ENCODE measurements around the gene KASH5.
A peak's percentile ranks its signal among the peaks of the same experiment; 100 is the strongest.

KASH5 gene

DNA sequence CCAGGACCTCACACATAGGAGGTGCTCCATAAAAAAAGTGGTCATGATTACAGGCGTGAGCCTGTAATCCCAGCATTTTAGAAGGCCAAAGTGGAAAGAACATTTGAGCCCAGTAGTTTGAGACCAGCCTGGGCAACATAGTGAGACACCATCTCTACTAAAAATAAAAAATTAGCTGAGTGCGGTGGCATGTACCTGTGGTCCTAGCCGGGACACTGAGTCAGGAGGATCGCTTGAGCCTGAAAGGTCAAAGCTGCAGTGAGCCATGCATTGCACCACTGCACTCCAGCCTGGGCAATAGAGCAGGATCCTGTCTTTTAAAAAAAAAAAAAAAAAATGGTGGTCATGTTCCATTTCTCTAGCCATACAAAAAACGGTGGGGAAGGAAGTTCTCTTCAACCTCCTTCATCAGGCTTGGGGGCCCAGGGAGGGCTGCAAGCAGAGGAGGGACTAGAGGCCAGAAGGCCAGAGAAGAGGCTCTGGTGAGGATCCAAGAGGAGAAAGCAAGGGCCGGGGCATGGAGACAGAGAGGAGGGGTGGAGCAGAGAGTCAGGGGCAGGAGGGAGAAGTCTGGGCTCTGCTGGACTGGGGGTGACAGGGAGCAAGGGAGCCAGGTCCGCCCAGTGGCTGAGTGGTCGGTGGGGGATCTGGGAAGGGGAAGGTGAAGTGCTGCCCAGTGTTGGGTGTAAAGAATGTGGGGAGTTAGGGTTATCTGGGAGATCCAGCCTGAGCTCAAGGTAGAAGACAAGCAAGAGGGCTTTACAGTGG lies 8.9 kb downstream of the KASH5 start:
- DNase-seq = no peak

DNA sequence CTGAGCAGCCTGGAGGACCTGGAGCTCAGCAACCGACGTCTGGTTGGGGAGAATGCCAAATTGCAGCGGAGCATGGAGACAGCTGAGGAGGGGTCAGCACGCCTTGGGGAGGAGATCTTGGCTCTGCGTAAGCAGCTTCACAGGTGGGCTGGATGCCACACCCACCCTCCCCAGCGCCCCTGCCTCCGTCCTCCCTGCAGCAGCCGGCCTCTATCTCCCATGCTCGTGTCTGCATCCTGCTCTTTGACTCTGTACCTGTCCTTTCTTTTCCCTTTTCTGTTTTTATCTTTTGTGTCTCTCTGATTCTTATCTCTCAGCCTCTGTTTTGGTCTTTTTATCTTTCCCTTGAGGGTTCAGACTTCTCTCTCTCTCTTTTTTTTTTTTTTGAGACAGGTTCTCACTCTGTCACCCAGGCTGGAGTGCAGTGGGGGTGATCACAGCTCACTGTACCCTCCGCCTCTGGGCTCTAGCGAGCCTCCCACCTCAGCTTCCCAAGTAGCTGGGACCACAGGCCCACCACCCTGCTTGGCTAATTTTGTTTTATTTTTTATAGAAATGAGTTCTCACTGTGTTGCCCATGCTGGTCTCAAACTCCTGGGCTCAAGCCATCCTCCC lies 10.1 kb downstream of the KASH5 start:
- no peak for DNase-seq

- no peak for DNase-seq
Observed at GRCh38 chr19:49398931-49399330, 10.9 kb downstream of the KASH5 start.

DNA sequence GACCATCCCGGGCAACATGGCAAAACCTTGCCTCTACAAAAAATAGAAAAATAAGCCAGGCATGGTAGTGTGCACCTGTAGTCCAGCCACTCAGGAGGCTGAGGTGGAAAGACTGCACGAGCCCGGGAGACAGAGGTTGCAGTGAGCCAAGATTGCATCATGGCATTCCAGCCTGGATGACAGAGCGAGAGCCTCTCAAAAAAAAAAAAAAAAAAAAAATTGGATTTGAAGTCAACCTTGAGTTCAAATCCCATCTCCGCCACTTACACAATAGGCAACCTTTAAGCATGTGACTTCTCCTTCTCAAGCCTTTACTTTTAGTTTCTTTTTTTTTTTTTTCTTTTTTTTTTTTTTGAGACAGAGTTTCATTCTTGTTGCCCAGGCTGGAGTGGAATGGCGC lies 12.0 kb downstream of the KASH5 start:
- no peak for DNase-seq

DNA sequence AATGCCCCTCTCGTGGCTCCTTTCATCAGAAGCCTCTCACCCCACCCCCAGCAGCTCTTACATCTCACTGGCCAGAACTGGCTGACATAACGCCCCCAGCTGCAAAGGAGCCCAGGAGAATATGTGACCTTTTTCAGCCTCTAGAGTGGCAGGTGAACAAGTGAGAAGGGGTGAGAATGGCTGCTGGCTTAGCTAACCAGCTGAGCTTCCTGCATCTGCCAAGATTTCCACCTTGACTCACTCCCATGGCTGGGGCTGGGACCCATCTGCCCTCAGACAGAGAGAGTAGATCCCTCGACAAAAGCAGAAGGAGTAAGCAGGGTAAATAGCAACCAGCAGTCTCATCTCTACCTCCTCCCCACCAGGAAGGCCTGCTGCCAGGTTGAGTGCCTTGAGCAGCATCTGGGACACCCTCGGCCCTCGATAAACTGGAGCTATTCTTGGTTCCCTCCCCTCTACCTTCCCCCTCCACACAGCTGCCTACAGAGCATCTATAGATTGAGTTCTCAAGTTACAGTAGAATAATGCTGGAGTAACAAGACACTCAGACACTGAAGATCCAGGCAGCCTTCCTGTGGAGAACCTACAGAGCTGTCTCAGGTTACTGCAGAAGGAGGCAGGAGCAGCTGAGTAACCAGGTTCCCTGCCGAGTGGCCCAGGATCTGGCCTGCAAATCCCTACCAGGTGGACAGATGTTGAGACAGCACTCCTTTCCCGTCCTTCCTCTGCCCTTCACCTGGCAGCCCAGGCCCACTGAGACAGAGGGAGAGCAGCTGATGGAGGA lies 15.5 kb downstream of the KASH5 start:
- DNase-seq = peak; percentile 85

DNA sequence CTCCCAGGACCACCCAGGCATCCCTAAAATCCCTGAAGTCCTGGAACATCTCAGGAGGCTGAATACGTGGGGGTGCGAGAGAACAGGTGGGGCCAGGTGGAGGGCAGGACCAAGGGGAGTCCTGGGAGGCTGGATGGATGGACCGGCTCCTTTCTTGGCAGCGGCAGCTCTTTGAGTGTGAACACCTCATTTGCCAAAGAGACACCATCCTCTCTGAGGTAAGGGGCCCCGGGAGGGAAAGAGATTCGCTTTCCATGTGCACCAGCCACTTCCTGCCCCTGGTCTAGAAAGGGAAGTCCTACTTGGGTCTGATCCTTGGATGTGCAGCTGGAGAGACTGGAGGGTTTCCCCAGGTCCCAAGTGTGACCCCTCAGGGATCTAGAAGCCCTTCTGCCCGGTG lies 19.0 kb downstream of the KASH5 start:
- no peak for DNase-seq

- no peak for DNase-seq
Observed at GRCh38 chr19:49407482-49408015, 19.5 kb downstream of the KASH5 start.

DNA sequence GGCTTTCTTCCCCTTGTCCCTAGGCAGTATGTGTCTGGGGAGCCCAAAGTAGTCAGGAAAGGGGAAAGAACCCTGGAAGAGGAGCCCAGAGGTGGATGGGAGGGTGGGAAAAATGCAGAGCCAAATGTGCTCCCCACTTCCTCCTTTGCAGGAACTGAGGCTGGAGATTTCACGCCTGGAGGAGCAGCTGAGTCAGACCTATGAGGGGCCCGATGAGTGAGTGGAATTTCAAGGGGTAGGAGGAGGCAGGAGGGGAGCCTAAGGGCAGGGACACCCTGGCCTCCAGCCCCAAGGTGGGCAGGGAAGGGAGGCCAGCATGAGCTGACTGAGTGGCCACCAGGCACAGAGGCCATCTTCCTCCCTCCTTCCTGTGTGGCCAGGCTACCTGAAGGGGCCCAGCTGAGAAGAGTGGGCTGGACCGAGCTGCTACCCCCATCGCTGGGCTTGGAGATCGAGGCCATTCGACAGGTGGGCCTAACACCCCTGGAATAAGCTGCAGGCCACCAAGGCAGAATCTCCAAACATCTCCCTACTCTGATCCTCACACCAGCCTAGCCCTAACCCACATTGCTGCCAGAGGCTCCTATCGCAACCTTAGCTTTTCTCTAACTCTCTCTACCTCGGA lies 20.9 kb downstream of the KASH5 start:
- no peak for DNase-seq

DNA sequence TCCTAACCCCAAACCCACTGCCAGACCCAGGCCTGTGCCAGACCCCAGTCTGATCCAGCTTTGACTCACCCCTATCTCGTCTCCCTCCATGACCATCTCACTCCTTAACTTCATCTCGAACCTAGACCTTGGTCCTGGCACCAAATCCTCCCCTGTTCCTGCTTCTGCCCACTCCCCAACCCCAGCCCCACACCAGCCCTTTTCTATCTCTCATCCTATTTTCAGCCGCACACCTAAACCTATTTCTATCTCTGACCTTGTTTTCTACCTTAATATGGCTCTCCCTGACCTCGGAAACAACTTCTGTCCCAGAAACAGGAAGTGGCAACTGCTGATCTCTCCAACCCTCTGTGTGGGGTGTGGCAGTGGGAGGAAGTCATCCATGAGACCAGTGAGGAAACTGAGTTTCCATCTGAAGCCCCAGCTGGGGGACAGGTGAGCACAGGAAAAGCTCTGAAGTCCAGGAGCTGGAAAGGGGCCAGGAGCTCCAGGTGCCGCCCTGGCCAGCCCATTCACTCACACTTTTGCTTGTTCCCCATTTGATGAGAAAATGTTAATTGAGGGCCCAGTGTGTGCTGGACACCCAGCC lies 21.5 kb downstream of the KASH5 start:
- no peak for DNase-seq

GRCh38 chr19:49411681-49412326 lies 23.8 kb downstream of the KASH5 start:
- no peak for DNase-seq

- DNase-seq = no peak
Observed at GRCh38 chr19:49413348-49413747, 25.3 kb downstream of the KASH5 start.

DNA sequence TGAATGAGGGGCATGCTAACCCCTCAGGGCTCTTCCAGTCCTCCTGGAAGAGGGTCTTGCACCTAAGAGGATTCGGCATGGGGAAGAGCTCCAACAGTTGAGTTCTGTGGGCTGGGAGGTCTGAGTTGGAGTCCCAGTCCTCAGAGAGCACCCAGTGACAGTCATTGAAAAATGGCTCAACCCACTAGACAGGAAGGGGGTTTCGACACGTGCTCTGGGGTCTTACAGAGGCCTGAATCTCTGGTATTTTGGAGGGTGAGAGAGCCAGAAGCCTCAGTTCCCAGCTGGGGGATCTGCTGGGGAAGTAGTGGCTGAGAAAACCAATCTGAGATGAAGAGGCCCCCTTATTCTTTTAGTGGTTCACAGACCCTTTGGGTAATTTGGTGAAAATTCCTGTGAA lies 26.2 kb downstream of the KASH5 start:
- no peak for DNase-seq

DNA sequence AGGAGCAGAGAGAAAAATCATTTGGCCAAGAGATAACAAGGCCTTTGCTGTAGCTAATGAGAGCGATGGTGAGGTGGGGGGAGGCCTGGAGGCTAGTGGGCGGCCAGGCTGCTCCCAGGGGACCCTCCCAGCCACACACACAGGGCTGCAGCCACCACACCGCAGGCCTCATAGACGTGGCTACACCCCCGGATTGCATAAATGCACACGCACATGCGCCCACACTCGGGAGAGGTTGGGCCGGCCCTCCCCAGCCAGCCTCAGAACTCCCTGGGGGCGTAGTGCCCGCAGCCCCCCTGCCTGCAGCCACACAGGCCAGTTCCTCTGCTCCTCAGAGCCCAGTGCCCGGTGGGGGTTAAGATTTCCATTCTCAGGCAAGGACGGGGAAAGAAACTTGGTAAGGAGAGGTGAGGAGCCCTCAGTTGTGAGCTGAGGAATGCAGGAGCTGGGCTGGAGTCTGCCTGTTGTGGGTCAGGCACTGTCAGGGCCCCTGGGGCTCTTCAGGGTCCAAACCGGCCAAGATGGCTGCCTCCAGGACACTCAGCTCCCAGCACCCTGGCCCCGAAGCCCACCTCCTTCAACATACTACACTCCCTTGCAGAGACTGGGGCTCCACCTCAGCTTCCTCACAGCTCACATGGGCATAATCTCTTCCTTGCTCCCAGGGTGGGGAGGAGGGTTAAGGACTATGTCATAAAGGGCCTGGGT lies 27.2 kb downstream of the KASH5 start:
- DNase-seq = no peak

DNA sequence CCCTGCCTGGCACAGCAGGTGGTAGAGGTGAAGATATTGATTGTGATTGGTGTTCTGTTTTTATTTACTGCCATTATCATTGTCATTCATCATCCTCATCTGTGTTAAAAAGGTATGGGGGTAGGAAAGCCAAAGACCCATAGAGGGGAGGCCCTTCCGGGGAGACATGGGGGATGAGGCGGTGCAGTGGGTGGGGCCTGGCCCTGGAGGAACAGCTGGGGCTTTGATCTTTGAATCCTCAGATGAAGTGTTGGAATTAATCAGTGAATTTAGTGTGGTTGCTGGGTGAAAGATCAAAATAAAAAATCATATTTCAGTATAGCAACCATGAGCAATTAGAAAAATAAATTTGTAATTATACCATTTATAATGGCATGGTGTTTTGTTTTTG lies 27.8 kb downstream of the KASH5 start:
- no peak for DNase-seq

DNA sequence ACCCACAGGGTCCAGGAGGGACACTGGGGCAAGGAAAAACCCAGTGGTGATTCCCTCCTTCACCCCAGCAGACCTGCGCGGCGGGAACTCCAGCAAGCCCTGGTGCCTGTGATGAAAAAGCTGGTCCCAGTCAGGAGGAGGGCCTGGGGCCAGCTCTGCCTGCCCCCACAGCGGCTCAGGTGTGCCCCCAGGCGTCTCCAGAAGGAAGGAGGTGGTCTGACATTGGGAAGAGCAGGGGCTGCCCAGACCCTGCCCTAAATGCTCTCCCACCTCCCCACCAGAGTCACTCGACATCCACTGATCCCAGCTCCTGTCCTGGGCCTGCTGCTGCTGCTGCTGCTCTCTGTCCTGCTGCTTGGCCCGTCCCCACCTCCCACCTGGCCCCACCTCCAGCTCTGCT lies 29.0 kb downstream of the KASH5 start:
- no peak for DNase-seq

DNA sequence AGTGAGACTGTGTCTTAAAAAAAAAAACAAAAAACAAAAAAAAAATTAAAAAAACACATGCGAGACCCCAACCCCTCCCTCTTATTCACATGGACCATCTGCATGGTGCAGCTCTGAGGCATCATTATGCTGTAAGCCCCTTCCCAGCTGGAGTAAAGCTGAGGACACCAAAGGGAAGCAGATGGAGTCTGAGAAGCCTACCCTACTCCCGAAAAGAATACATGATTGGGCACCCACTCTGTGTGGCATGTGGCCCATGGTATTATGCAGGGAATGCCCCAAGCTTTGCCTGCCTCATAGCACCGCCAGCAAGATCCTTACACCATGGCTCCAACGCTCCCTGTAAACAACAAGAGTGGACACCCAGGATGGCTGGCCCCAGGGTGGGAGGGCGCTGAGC lies 30.5 kb downstream of the KASH5 start:
- no peak for DNase-seq

DNA sequence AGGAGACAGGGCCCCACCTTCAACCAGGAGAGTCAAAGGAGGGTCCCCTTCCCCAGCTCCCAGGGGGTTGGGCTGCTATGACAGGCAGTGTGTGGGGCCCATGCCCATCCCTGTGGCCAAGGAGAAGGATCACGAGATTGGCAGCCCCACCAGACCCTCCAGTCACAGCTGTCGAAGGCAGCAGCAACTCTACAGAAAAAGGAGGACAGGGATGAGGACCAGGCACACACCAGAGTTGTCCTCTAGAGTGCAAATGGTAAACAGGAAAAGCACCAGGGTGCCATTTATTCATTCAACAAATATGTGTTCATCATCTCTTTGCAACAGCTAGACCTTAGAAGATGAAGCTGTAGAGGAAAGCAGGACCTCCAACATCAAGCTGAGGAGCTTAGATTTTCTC lies 31.1 kb downstream of the KASH5 start:
- DNase-seq = no peak

DNA sequence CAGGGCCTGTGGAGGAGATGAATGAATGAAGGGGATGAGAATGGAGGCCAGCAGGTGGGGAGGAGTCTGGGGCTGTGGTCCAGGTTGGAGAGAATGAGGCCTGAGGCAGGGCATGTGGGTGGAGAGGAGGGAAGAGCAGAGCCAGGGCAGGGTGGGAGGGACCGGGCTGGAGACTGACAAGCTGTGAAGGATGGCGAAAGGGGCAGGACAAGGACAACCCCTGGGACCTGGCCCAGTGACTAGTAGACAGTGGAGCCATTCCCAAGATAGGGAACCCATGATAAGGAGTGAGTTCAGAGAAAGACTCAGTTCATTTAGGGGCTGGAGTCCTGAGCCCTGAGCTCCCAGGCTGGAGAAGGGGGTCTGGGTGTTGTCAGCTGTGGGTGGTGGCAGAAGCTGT lies 32.2 kb downstream of the KASH5 start:
- no peak for DNase-seq

GRCh38 chr19:49421039-49421877 lies 33.2 kb downstream of the KASH5 start:
- DNase-seq = no peak

- DNase-seq = no peak
Observed at GRCh38 chr19:49421878-49422202, 33.8 kb downstream of the KASH5 start.
